ENCODE data around the gene COL5A1. TPM values are rescaled to one million over a fixed set of nuclear protein-coding genes. Genes with fewer than 3 reads are reported as not detected.

Gene COL5A1
- total RNA-seq, 4 donors from 2014 or later = 4.8 to 16.5 (median 9.4) TPM

DNA sequence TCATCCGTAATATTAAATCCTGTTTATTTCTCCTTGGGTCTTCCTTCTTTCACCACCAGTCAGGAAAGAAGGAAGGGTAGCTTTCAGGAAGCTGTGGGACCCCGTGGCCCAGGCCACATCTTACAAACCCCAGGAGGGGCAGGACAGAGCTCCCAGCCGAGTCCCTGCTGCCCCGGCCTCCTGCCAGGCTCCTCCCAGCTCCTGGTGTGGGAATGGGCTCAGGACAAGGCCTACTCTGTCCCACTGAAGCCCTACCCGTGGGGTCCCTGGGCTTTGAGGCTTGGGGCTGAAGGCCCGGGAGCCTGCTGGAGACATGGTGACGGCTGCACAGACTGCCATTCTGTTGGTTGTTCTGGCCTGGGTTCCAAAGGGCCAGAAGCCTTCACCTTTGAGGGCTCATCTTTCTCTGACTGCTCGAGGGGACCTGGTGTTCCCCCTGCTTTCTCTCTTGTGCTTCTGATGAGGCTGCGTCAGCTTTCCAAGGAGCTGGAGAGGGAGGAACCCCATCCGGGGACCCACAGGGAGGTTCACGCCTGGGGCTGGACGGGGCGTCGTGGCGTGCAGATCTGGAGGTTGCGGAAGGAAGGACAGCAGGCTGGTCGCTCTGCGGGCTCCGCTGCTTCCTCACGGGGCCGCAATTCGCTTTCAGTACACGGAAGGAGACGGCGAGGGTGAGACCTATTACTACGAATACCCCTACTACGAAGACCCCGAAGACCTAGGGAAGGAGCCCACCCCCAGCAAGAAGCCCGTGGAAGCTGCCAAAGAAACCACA, 86.6 kb downstream of the COL5A1 start:
- WGBS, 2 donors = 86 to 88% methylated on average over 26 to 28 of the region's 29 CpGs
- intact Hi-C loops (cut with DNase I) = no loop called here
- Histone ChIP-seq H3K9me3 (no peaks in the 10 kb centered on the region), H3K4me3 (replicated peaks in 1 of 3) (no peak overlapping the region), H3K27me3 (no peaks in the 10 kb centered on the region), H3K4me1 (no peaks in the 10 kb centered on the region), H3K27ac (no peak overlapping the region), H3K36me3 (no peaks in the 10 kb centered on the region)
- TF ChIP-seq, protein P1, sequence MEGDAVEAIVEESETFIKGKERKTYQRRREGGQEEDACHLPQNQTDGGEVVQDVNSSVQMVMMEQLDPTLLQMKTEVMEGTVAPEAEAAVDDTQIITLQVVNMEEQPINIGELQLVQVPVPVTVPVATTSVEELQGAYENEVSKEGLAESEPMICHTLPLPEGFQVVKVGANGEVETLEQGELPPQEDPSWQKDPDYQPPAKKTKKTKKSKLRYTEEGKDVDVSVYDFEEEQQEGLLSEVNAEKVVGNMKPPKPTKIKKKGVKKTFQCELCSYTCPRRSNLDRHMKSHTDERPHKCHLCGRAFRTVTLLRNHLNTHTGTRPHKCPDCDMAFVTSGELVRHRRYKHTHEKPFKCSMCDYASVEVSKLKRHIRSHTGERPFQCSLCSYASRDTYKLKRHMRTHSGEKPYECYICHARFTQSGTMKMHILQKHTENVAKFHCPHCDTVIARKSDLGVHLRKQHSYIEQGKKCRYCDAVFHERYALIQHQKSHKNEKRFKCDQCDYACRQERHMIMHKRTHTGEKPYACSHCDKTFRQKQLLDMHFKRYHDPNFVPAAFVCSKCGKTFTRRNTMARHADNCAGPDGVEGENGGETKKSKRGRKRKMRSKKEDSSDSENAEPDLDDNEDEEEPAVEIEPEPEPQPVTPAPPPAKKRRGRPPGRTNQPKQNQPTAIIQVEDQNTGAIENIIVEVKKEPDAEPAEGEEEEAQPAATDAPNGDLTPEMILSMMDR (IDR thresholded peaks at IDR 0.05) = no peak
- no peak for TF ChIP-seq POLR2A (IDR thresholded peaks at IDR 0.05)
- no peak for DNase-seq

DNA sequence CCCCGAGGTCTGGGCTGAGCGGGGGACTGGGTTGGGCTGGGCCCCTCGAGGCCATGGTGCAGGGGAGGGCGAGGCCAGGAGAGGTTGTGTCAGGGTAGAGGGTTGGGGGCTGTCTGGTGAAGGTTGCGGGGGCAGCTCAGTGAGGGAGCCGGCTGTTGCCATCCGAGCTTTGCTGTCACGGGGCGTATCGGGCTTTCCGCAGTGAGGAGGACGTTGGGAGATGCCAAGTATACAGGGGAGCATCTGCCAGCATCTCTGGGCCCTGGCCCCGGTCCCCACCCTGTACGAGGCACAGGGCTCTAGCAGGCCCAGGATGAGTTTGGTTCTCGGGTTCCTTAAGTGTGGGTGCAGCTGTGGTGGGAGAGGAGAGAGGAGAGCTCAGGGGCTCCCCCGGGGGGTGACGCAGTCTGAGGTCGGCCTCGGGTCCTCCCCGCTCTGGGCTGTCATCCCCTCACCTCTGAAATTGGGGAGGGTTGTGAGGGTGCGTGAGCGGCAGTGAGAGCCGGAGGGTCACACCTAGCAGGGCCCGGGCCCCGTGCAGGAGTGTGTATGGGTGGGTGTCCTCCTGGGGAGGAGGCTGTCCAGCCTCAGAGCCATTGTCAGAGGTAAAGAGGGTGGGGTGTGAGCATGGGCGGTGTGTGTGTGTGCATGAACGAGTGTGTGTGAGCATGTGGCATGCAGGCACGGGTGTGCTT, 87.3 kb downstream of the COL5A1 start:
- Histone ChIP-seq H3K4me1 (peaks cover 1 to 2% of the 10 kb centered on the region in 2 donors), H3K27me3 (no peaks in the 10 kb centered on the region), H3K27ac (no peak overlapping the region), H3K36me3 (no peaks in the 10 kb centered on the region), H3K9me3 (no peaks in the 10 kb centered on the region), H3K4me3 (replicated peaks in 1 of 3) (no peak overlapping the region)
- intact Hi-C loops (cut with DNase I) = no loop called here
- no peak for DNase-seq
- TF ChIP-seq, protein P1 (IDR thresholded peaks at IDR 0.05) = no peak
- no peak for TF ChIP-seq POLR2A (IDR thresholded peaks at IDR 0.05)
- WGBS, 2 donors = 89 to 93% methylated on average over 27 to 28 of the region's 28 CpGs

DNA sequence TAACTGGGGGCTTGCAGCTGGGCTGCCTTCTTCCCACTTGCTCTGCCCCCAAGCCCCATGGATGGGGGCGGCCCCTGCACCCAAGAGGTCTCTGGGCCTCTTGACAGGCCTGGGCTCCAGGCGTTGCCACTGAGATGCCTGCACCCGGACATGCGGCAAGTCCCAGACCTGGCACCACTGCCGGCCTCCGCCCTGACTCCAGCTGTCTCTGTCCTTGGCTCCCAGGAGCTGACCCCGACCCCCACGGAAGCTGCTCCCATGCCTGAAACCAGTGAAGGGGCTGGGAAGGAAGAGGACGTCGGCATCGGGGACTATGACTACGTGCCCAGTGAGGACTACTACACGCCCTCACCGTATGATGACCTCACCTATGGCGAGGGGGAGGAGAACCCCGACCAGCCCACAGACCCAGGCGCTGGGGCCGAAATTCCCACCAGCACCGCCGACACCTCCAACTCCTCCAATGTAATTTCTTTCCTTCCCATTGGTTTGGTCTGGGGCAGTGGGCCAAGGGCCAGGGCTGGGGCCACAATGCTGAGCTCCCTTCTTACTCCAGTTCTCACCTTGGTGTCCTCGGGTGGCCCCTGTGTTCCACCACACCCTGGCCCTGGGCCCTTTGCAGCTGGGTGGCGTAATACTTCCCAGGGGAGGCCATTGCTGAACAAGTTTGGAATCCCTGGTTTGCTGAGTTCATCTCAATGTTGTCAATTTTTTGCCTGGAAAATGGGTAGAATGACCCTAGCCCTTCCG, 88.6 kb downstream of the COL5A1 start:
- Histone ChIP-seq H3K36me3 (no peaks in the 10 kb centered on the region), H3K9me3 (no peaks in the 10 kb centered on the region), H3K4me3 (replicated peaks in 1 of 3) (no peak overlapping the region), H3K27me3 (no peaks in the 10 kb centered on the region), H3K27ac (no peak overlapping the region), H3K4me1 (peaks cover 7% of the 10 kb centered on the region in 2 donors)
- DNase-seq = no peak
- WGBS, 2 donors = 88 to 89% methylated on average over 11 to 22 of the region's 23 CpGs
- intact Hi-C loops (cut with DNase I) = no loop called here
- TF ChIP-seq, protein P1 (IDR thresholded peaks at IDR 0.05) = no peak
- TF ChIP-seq POLR2A (IDR thresholded peaks at IDR 0.05) = no peak

DNA sequence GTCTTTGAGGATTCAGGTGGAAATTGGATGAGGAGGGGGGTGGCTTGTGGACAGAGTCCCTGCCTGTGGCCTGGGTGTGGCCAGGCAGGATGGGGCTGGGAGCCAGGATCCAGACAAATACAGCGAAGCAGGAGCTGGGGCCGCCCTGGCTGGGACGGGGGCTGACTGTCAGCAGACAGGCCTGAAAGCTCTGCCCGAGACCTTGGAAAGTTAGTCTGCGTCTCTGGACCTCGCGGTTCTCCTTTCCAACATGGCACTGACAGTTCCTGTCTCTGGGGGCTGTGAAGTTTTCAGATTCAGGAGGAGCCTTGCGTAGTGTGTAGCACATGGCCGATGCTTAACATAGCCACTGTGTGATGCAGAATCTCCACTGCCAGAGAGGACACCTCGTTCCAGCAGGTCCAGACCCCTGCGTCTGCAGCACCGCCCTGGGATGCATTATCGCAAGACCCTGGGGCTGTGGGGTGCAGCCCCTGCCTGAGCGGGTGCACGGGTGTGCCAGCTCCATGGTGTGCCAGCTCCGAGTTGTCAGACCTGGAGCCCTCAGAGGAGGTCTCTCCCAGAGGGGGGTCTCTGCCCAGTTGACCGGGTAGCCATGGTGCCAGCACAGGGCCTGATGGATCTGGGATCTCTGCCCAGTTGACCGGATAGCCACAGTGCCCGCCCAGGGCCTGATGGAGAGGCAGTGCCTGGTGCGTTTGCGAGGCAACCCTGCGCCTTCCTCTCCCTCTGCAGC, 89.3 kb downstream of the COL5A1 start:
- Histone ChIP-seq H3K4me1 (peaks cover 7% of the 10 kb centered on the region in 2 donors), H3K27me3 (no peaks in the 10 kb centered on the region), H3K4me3 (replicated peaks in 1 of 3) (no peak overlapping the region), H3K36me3 (no peaks in the 10 kb centered on the region), H3K27ac (no peak overlapping the region), H3K9me3 (no peaks in the 10 kb centered on the region)
- DNase-seq = no peak
- 85 to 95% methylated on average over 12 to 21 of the region's 22 CpGs for WGBS, 2 donors
- TF ChIP-seq, protein P1 (IDR thresholded peaks at IDR 0.05) = no peak
- TF ChIP-seq POLR2A (IDR thresholded peaks at IDR 0.05) = no peak
- intact Hi-C loops (cut with DNase I) = no loop called here
